Prostate gland (tissue), 2 donors: ENCODE data around the gene WDR12. TPM values are rescaled to one million over a fixed set of nuclear protein-coding genes. Genes with fewer than 3 reads are reported as not detected.

Experiments used
- DNase-seq: peaks from one replicate; pipeline ENCODE4 v3.0.0-alpha.2; 2019; ENCODE audit warnings: low spot score
- H3K27ac ChIP-seq, 2 donors: fragments of 200-600 bp; sonication (generic); 2 replicates each; pipeline ENCODE4 v1.5.1; 2017 to 2019
- H3K27me3 ChIP-seq: fragments of 200-600 bp; sonication (generic); replicated peaks from 2 replicates; pipeline ENCODE4 v1.5.1; 2019; ENCODE audit not compliant: insufficient read depth
- H3K36me3 ChIP-seq, 2 donors: fragments of 200-600 bp; sonication (generic); 1 replicate in 1 of 2; 2 replicates in 1 of 2; pipeline versions ENCODE4 v1.5.1 to v1.8.1; 2017 to 2019
- H3K4me1 ChIP-seq: fragments of 200-600 bp; sonication (generic); replicated peaks from 2 replicates; pipeline ENCODE4 v1.5.1; 2019
- H3K4me3 ChIP-seq, 2 donors: fragments of 200-600 bp; sonication (generic); 2 replicates each; pipeline ENCODE4 v1.5.1; 2017 to 2019
- H3K9me3 ChIP-seq: fragments of 200-600 bp; sonication (generic); 2 replicates; pipeline ENCODE4 v1.5.1; 2017
- POLR2A ChIP-seq: fragments of 450-650 bp; IDR thresholded peaks from one replicate; pipeline ENCODE4 v1.6.1; 2016; ENCODE audit warnings: antibody characterized with exemption, mild to moderate bottlenecking
- POLR2AphosphoS5 ChIP-seq: sonication (generic); formaldehyde crosslinking; IDR thresholded peaks from one replicate; pipeline ENCODE4 v1.6.1; 2017; ENCODE audit warnings: antibody characterized with exemption
- WGBS: methylation state at CpG from one replicate; pipeline ENCODE4 v1.1.5; 2018; 5-methylcytosine and 5-hydroxymethylcytosine counted together
- intact Hi-C: fragments of 100-400 bp; cut with DNase I; formaldehyde crosslinking; loops from one replicate; pipeline ENCODE4 v1.14.2; 2022
- total RNA-seq, 2 donors: library from RNA; depleted of rRNA; stranded (reverse); fragments of >200 nt; gene quantifications; one replicate each; pipeline ENCODE4 v1.1.0, GENCODE V29; 2016
- TF ChIP-seq, protein P1 (sequence below), 4 experiments: fragments of 200-600 bp in 2 of 4; fragments of 450-650 bp in 2 of 4; sonication (generic) in 2 of 4; IDR thresholded peaks; 1 replicate in 3 of 4; 2 replicates in 1 of 4; pipeline ENCODE4 v1.5.1; 2016 to 2019; ENCODE audit warnings: antibody characterized with exemption in 4 of 4, mild to moderate bottlenecking in 2 of 4, moderate library complexity in 2 of 4

The WDR12 gene
- total RNA-seq, 2 donors from 2014 or later: 8.9 to 10.5 TPM

DNA sequence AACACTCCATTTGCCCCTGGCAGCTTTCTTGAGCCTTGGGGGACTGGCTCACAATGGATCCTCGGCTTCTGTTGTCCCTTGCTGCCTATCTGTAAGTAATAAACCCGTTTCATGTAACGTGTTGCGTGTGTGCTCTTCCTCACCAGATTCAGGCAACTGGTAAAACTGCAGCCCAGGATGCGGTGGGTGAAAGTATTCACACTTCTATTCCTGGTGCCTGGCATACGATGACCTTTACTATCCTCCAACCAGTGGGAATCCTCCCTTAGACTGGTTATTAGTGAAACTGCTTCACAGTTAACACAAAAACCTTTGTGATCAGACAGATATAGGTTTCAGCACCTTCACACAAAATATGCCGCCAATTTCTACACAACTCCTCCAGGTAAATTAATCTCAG, 26.3 kb downstream of the WDR12 start:
- no peak for DNase-seq
- 95% methylated on average over 7 of the region's 7 CpGs for WGBS
- no peaks in the 10 kb centered on the region for H3K36me3 ChIP-seq
- H3K27ac ChIP-seq: no peak overlapping the region
- H3K4me1 ChIP-seq: no peaks in the 10 kb centered on the region
- H3K4me3 ChIP-seq: no peak overlapping the region
- H3K9me3 ChIP-seq: no peaks in the 10 kb centered on the region
- no peak for TF ChIP-seq POLR2A
- TF ChIP-seq, protein P1, sequence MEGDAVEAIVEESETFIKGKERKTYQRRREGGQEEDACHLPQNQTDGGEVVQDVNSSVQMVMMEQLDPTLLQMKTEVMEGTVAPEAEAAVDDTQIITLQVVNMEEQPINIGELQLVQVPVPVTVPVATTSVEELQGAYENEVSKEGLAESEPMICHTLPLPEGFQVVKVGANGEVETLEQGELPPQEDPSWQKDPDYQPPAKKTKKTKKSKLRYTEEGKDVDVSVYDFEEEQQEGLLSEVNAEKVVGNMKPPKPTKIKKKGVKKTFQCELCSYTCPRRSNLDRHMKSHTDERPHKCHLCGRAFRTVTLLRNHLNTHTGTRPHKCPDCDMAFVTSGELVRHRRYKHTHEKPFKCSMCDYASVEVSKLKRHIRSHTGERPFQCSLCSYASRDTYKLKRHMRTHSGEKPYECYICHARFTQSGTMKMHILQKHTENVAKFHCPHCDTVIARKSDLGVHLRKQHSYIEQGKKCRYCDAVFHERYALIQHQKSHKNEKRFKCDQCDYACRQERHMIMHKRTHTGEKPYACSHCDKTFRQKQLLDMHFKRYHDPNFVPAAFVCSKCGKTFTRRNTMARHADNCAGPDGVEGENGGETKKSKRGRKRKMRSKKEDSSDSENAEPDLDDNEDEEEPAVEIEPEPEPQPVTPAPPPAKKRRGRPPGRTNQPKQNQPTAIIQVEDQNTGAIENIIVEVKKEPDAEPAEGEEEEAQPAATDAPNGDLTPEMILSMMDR (IDR thresholded peaks at IDR 0.05): no peak
- no peak for TF ChIP-seq POLR2AphosphoS5
- intact Hi-C loops: no loop called here
- H3K27me3 ChIP-seq: no peaks in the 10 kb centered on the region

DNA sequence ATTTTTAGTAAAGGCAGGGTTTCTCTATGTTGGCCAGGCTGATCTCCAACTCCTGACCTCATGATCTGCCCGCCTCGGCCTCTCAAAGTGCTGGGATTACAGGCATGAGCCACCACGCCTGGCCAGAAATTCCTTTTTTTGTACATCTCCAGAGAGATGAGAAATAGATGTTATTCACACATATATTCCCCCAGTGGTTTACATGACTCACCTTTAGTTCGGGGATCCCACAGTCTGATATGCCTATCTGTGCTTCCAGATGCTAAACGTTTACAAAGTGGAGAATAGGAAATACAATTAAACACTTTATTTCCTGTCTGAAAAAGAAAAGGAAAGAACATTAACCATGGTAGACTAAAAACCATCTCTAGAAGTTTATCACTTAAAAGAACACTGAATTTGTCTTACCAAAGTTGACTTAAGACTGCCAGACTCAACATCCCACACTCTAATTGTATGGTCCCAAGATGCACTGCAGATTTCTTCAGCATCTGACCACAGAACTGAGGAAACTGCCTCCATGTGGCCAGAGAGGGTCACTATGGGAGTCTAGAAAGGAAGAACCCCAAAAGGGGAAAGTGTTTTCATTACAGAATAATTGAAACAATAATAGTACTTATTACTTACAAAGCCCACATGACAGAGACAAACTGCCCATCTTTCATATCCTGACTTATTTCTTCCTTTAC, 27.3 kb downstream of the WDR12 start:
- Histone ChIP-seq H3K9me3 (no peaks in the 10 kb centered on the region), H3K27me3 (no peaks in the 10 kb centered on the region), H3K4me1 (no peaks in the 10 kb centered on the region), H3K27ac (no peak overlapping the region), H3K36me3 (no peaks in the 10 kb centered on the region), H3K4me3 (no peak overlapping the region)
- 86% methylated on average over 5 of the region's 5 CpGs for WGBS
- intact Hi-C loops: no loop called here
- no peak for DNase-seq
- TF ChIP-seq POLR2AphosphoS5: no peak
- TF ChIP-seq, protein P1 (IDR thresholded peaks at IDR 0.05): no peak
- TF ChIP-seq POLR2A: no peak

DNA sequence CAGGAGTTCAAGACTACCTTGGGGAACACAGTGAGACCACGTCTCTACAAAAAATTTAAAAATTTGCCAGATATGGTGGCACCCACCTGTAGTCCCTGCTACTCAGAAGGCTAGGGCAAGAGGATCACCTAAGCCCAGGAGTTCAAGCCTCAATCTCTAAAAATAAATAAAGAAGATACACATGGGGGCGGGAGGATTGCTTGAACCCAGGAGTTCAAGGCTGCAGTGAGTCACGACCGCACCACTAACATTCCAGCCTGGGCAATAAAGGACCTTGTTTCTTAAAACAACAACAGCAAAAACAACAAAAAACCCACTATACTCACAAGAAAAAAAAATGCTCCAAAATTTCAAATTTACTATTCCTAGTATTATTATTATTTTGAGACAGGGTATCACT, 29.9 kb downstream of the WDR12 start:
- TF ChIP-seq POLR2A (no peak), POLR2AphosphoS5 (no peak)
- TF ChIP-seq, protein P1 (IDR thresholded peaks at IDR 0.05): no peak
- no peaks in the 10 kb centered on the region for H3K4me1 ChIP-seq
- WGBS: 92% methylated on average over 4 of the region's 4 CpGs
- no peak for DNase-seq
- H3K4me3 ChIP-seq: no peak overlapping the region
- H3K27me3 ChIP-seq: no peaks in the 10 kb centered on the region
- H3K9me3 ChIP-seq: no peaks in the 10 kb centered on the region
- no peaks in the 10 kb centered on the region for H3K36me3 ChIP-seq
- intact Hi-C loops: no loop called here
- no peak overlapping the region for H3K27ac ChIP-seq

DNA sequence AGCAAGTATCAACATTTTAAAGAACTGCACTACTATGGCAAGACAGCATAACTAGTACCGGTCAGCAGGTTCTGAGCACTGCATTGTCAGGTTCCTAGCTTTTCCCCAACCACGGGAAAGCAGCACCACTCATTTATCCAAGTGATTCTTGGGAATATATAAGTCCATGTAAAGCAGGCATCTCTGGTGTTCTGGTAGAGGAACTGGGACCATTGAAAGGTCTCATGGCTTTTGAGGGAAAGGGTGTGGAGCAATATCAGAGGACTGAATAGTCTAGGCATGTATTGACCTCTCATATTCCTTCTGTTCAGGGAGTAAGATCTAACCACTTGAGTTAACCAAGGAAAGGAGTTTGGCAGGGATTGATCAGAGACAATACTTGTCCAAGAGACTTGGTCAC, 33.8 kb downstream of the WDR12 start:
- Histone ChIP-seq H3K36me3 (no peaks in the 10 kb centered on the region), H3K27me3 (no peaks in the 10 kb centered on the region), H3K4me1 (no peaks in the 10 kb centered on the region), H3K27ac (no peak overlapping the region), H3K4me3 (no peak overlapping the region), H3K9me3 (no peaks in the 10 kb centered on the region)
- TF ChIP-seq, protein P1 (IDR thresholded peaks at IDR 0.05): no peak
- no peak for TF ChIP-seq POLR2A
- TF ChIP-seq POLR2AphosphoS5: no peak
- intact Hi-C loops: no loop called here
- DNase-seq: no peak
- 96% methylated on average over 2 of the region's 2 CpGs for WGBS

DNA sequence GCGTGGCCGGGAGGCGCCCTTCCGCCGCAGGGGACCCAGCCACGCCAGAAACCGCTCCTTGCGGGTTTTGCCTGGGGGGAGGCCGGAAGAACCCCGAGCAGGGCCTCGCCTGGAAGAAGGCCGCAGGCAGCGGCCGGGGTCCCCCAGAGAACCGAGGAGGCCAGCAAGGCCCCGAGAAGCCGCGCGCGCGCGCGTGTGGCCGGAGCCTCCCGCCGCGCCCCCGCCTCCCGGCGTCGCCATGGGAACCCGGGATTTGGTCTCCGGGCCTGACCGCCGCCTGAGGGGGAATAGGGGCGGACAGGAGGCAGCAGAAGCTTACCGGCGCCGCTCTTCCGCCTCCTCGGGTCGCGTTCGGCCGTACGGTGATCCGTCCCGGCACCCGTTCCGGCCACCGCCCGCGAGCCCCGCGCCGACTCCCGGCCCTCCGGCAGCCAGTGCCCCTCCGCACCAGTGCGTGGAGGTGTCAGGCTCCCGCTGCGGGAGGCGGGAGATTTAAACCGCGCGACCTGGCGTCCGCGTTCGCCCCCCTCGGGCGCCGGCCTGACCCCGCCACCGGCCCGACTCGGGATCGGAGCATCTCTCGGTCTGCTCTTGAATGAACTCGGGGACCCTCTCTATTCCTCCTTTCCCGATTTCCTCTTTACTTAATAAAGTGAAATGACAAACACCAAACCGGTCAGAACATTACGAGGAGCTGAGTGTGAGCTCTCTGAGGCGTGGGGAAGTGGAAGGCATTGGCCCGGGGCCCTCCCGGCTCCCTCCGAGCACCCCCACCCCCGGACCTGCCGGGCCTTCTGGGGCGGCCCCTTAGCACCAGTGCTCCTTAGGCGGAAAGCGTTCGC, 40.0 kb downstream of the WDR12 start, which contains the start of gene ICA1L:
TSS of gene ICA1L (minus strand) at position 467 of the 842 bp plus-strand sequence. CDS start 42,757 bp downstream, outside the sequence.
- TF ChIP-seq POLR2AphosphoS5 (no peak), POLR2A (peak; percentile 23)
- TF ChIP-seq, protein P1 (IDR thresholded peaks at IDR 0.05): peak in 1 of 4 experiments; percentile 19
- peak within 1 kb of the TSS; percentile 65 to 90 for H3K4me3 ChIP-seq
- intact Hi-C loops: no loop called here
- no peaks in the 10 kb centered on the region for H3K36me3 ChIP-seq
- H3K4me1 ChIP-seq: no peaks in the 10 kb centered on the region
- peak within 1 kb of the TSS; percentile 78 to 91 for H3K27ac ChIP-seq
- no peaks in the 10 kb centered on the region for H3K27me3 ChIP-seq
- no peaks in the 10 kb centered on the region for H3K9me3 ChIP-seq
- DNase-seq: peak; percentile 35
- under 1% methylated on average over 70 of the region's 93 CpGs for WGBS
